NCI-H226 (cell line): Measurements from ENCODE around the gene PRLHR.
"Not testable (repeated sequence)": the region's sequence is repeated elsewhere in the genome, so short reads cannot be mapped to it uniquely, and the experiment has no call there.

Experiments used
- DNase-seq: peaks from one replicate; pipeline ENCODE4 v3.0.0-alpha.2; 2015

The PRLHR gene

DNA sequence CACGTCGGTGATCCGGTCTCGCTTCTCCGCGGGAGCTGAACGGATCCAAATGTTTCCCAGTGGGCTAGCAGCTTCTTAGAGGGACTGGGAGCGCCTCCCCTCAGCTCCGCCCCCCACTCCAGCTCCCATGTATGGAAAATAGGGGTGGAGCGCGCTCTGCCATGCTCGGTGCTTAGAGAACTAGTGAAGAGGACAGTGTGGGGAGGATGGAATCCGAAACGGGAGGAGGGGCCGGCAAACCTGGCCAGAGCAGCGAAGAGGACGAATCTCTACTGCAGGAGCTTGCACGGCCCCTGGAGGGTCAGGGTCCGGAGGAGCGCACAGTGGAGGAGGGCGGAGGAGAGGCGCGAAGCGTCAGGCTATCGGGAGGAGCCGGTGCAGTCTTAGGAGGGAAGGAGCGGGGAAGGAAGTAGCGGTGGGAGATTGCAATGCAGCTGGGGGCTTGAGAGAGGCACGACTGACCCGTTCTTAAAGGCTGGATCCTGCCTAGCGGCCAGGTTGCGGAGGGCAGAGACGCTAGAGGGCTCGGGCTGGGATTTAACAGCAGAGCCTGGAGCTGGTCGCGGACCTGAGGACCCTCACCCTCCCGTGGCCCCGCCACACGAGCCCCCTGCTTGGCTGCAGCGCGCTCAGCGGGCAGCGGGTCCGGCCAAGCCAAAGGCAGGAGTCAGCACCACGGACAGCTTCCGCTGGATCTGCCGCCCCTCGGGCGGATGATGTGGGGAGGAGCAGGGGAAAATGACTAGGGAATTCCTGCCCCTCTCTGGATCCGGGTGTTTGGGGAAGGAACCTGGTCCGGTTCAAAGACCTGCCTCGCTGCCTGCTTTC, at the start of gene PRLHR:
Gene PRLHR (minus strand): TSS at position 51 of the 828 bp plus-strand sequence. CDS start 404 bp downstream, outside the sequence.
- DNase-seq, result no peak

GRCh38 chr10:118642228-118642627, 46.8 kb upstream of the PRLHR start:
- DNase-seq, result no peak

DNA sequence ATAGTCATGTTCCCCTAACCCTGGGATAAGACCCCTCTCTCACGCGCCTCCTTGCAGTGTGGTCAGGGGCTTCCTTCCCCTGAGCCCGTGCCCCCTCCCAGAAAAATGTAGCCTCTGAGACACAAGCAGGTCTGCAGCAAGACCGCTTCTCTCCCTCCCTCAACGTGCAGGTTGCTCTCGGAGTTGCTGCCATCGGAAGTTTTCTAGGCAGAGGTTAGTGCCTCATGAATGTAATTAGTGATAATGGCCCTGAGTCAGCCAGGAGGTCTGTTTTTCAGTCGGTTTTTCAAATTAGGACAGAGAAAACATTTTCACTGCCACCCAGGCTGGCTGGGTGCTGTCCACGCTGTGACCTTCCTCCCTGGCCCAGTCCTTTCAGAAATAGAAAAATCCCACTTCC, 43.2 kb upstream of the PRLHR start:
- no peak for DNase-seq

DNA sequence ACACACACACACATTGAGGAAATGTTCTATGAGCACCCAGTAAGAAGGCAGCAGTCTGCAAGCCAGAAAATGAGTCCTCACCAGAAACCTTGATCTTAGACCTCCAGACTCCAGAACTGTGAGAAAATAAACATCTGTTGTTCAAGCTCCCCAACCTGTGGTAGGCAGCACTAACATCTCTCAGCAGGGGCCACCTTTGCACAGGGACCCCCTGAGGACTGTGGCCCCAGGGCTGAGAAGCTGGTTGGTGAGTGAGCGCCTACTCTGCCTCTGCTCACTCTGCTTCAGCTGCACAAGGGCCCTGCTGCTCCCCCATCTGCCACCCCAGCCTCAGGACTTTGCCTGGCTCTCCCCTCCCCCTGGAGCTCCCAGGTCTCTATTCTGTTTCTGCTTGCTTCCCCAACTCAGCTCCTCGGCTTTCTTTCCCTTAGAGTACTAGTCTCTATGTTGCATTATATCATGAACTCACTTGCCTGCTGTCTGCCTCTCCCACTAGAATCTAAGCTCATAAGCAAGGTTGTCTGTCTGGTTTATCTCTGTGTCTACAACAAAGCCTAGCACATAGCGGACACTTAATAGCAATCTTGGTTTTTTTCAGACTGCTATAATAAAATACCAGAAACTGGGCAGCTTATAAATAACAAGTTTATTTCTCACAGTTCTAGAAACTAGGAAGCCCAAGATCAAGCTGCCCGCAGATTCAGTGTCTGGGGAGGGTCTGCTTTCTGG, 40.4 kb upstream of the PRLHR start:
- DNase-seq, result no peak

DNA sequence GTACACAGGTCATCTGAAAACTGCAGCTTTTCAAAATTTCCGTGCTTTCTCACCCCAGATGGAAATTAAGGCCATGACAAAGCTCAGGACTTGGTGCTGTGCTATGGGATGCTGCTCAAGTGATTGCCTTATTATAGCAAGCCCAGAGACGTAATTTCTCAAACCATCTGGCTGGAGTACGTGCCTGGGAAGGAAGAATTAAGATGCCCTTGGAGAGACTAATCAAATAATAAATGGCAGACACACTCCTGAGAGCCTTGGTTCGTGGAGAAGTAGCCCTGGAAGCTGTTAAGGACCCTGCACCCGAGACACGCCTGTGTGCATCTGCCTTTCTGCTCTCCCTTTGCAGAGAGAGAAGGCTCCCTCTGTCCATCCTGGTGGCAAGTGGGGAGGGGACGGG, 38.3 kb upstream of the PRLHR start:
- no peak for DNase-seq

DNA sequence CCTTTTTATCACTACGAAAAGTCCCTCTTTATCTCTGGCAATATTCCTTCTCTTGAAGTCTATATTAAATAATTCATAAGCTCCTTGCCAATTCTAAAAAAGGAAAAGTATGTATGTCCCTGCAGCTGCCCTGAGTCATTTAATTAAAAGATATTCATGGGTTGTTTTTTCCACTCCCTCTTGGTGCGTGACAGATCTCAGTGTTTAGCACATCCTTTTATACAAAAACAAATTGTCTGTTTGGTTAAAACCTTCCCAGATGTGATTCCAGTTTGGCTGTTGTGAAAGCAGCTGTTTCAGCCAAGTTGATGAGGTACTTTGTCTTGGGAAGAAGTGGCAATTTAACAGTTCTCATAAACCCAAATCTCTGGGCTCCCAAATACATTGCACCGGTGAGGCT, 33.8 kb upstream of the PRLHR start:
- DNase-seq, result no peak

GRCh38 chr10:118628397-118628796, 32.9 kb upstream of the PRLHR start:
- no peak for DNase-seq

DNA sequence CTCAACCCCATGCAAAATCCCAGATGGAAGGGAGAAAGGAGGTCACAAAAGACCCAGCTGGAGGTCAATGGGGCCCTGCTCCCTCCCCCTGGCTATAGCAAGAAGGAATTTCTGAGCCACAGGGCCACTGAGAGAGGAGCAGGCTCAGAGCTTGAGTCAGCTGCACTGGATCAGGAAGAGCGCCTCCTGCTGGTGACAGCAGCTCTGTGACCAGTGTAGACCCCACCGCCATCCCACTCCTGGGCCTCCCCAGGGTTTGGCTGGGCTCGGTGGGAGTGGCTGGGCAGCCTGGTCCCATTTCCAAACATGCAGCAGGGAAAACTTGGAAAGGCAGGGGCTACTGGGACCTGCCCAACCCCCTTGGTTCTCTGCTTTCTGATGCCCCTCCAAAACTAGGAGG, 31.5 kb upstream of the PRLHR start:
- DNase-seq, result no peak

GRCh38 chr10:118625504-118625903, 30.1 kb upstream of the PRLHR start:
- DNase-seq, result no peak

GRCh38 chr10:118624747-118625146, 29.3 kb upstream of the PRLHR start:
- no peak for DNase-seq

GRCh38 chr10:118621304-118621942, 26.0 kb upstream of the PRLHR start:
- no peak for DNase-seq

DNA sequence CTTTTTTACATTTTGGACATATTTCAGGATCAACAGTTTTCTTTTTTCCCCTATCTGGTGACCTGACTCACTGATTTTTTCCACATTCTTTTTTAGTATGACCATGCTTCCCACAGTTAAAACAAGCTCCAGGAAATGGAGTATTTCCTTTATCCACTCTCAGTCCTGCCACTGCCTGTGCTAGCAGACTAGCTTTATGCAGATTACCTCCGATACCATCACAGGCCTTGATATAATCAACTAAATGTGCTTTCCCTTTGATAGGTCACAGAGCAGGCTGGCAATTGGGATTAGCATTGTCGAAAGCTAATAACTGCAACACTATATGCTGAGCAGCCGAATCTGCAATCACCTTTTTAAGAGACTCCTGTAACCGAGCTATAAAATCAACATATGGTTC, 18.4 kb upstream of the PRLHR start:
- not testable (repeated sequence) for DNase-seq

GRCh38 chr10:118610577-118610976, 15.1 kb upstream of the PRLHR start:
- no peak for DNase-seq

DNA sequence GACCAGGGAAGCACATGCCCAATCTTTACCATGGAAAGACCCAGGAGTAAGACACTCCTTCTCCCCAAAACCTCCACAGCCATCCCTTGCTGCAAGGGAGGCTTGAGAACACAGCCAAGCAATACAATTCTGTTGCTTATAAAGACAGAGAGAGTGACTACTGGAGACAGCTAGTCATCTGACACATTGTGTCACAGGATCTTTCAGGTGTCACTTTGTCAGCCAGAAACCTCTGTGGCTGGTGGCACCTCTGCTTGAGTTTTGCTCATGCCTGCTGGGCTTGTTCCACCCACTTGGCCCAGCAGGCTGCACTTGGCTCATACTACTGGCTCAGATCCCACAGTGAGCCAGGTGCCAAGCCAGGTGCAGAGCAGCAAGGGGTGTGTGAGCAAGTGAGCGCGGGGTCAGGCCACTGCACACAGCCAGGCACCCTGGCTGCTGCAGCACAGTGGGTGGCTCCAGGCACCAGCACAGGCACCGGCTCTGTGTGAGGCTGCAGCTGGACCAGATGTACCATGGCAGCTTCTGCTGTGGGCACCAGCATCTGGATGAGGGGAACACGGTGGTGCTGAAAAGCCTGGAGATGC, 12.4 kb upstream of the PRLHR start:
- no peak for DNase-seq

- no peak for DNase-seq
These were observed 10.2 kb upstream of the PRLHR start for GRCh38 chr10:118605694-118606093.

- DNase-seq, result no peak
These were observed 1.1 kb upstream of the PRLHR start for GRCh38 chr10:118596426-118597124.

DNA sequence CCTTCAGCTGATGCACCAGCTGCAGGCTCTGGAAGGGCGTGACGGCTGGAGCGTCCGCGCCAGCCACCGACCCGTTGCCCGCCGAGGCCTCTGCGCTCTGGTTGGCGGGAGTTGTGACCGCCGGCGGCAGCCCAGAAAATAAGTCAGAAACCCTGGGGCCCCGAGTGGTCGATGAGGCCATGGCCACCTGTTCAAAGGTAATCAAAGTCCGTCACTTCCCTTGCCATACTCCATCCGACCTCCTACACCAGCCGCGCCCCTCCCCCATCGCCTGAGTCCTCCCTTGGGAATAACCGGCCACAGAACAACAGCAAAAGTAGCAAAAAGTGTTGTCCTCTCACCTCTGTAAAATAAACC, 406 bp downstream of the PRLHR start:
- DNase-seq, result no peak

DNA sequence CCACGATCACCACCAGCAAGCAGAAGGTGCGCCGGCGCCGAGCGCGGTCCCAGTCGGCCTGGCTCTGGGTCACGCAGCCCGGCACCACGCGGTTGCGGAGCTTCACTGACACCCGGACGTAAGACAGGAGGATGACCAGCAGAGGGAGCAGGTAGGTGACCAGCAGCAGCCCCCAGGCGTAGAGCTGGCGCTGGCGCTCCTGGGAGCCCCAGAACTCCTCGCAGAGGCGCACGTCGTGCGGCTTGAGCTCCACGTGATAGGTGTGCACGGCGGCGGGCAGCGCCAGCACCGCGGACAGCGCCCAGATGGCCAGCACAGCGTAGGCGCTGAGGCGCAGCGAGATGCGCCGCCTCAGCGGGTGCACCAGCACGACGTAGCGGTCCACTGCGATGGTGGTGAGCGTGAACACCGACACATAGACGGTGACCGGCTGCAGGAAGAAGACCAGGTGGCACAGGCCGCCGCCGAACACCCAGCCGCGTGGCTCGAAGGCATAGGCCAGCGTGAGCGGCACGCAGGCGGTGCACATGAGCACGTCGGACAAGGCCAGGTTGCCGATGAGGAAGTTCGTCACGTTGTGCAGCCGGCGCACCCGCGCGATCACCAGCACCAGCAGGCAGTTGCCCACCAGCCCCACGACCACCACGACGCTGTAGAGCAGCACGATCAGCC, 920 bp downstream of the PRLHR start:
- no peak for DNase-seq

GRCh38 chr10:118592675-118593330, 2.6 kb downstream of the PRLHR start:
- DNase-seq, result no peak

DNA sequence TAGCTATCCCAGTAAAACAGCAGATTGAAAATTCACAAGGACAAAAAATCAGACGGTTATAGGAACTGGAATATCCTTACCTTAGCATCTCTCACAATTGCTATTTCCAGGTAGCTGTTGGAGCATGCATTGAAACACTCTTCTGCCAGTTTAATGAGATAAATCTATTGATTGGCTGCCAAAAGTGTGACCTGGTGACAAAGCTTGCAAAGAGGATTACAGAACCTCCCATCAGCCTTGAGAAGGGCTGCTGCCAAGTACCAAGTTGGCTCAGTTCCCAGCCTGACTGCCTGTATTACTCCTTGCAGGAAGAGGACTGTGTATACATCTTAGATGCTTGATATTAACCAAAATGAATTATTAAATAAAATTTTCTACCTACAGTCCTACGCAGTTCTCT, 5.1 kb downstream of the PRLHR start:
- DNase-seq, result no peak

DNA sequence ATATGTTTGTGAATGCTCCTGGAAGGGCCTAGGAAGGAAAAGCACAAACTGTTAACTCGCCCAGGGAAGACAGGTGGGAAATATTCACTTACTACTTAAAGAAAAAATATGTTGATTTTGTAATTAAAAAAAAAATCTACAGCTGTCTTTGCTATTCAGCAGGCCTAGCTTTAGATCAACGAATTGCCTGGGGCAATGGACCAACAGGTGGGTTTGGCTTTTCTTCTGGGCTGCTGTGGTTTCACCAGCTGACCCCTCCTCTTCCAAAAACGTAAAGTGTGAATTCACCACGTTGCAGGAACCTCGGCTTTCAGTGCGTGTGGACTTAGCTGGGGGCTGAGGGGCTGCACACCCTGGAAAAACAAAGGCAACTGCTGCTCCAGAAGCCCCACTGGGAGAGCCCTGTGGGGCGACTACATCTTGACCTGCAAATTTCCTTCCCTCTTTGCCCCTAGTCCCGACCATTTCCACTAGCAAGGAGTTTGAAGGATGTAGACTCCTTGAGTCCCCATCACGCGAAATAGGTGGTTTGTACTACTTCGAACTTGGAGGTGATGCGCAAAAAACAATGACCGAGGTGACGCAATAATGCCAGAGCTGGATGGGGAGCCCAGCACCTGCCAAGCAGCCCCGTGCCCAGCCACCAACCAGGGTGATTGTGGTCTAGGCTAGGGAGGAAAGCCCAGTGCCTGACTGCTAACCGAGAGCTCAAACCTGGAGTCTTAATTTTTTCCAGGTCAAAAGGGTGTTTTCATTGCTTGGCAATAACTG, 7.4 kb downstream of the PRLHR start:
- no peak for DNase-seq
